IMR-90 (cell line): ENCODE data around the gene CCNYL1. TPM values are rescaled to one million over a fixed set of nuclear protein-coding genes. Genes with fewer than 3 reads are reported as not detected.

Experiments
- ATAC-seq: fragments of 200-7000 bp; cut with Tn5 transposase; 2 replicates; pipeline ENCODE4 v1.9.1; 2020; ENCODE audit warnings: low read depth, mild to moderate bottlenecking, moderate library complexity
- BruUV-seq: library from RNA; stranded (reverse); fragments of 400-500 nt; replicated peaks from 2 replicates; lab custom pipeline; 2021; lab: Mats Ljungman, UMichigan
- CTCF ChIA-PET: fragments of 300-600 bp; formaldehyde crosslinking; extraction: SDS; loops from one replicate; lab custom pipeline; 2021; ENCODE audit warnings: antibody characterized with exemption; lab: Yijun Ruan, JAX
- POLR2A ChIA-PET: fragments of 300-600 bp; sonication (Branson Sonifier 250); formaldehyde crosslinking; loops from one replicate; lab custom pipeline; 2022; ENCODE audit warnings: antibody characterized with exemption; ENCODE audit not compliant: unreplicated experiment; lab: Charles Lee
- DNase-seq: peaks from one replicate; pipeline ENCODE4 v3.0.0; 2013
- H2AFZ ChIP-seq: replicated peaks from 2 replicates; pipeline ENCODE3; 2013; ENCODE audit warnings: low read length, mild to moderate bottlenecking; ENCODE audit not compliant: poor library complexity
- H2AK5ac ChIP-seq: 2 replicates; pipeline ENCODE4 v1.6.1; 2013; ENCODE audit warnings: low read depth, low read length, inconsistent platforms
- H2AK9ac ChIP-seq: replicated peaks from 2 replicates; pipeline ENCODE3; 2013; ENCODE audit warnings: mild to moderate bottlenecking, low read depth, low read length, moderate library complexity; ENCODE audit not compliant: poor library complexity
- H2BK120ac ChIP-seq: 2 replicates; pipeline ENCODE4 v1.6.1; 2013; ENCODE audit warnings: low read depth, low read length, inconsistent platforms
- H2BK15ac ChIP-seq: 3 replicates; pipeline ENCODE4 v1.6.1; 2013; ENCODE audit warnings: low read depth, low read length, inconsistent platforms
- H2BK20ac ChIP-seq: 2 replicates; pipeline ENCODE4 v1.6.1; 2013; ENCODE audit warnings: low read depth, mild to moderate bottlenecking, inconsistent platforms, low read length, moderate library complexity
- H2BK5ac ChIP-seq: 2 replicates; pipeline ENCODE4 v1.6.1; 2013; ENCODE audit warnings: mild to moderate bottlenecking, low read depth, low read length, inconsistent platforms; ENCODE audit not compliant: poor library complexity, severe bottlenecking
- H3K14ac ChIP-seq: replicated peaks from 2 replicates; pipeline ENCODE4 v1.6.1; 2013; ENCODE audit warnings: low read depth, low read length, inconsistent platforms
- H3K18ac ChIP-seq: 2 replicates; pipeline ENCODE4 v1.6.1; 2013; ENCODE audit warnings: low read depth, low read length, control low read depth
- H3K23ac ChIP-seq: 2 replicates; pipeline ENCODE4 v1.6.1; 2013; ENCODE audit warnings: low read depth, low read length, inconsistent platforms
- H3K27ac ChIP-seq: 2 replicates; pipeline ENCODE4 v1.5.1; 2013; ENCODE audit warnings: mild to moderate bottlenecking, control low read depth, low read length; ENCODE audit not compliant: insufficient read depth
- H3K27me3 ChIP-seq: 2 replicates; pipeline ENCODE4 v1.6.1; 2013; ENCODE audit warnings: low read length; ENCODE audit not compliant: control insufficient read depth, insufficient read depth
- H3K36me3 ChIP-seq: 2 replicates; pipeline ENCODE4 v1.6.1; 2013; ENCODE audit warnings: low read length, mixed read lengths; ENCODE audit not compliant: control insufficient read depth, insufficient read depth
- H3K4ac ChIP-seq: 2 replicates; pipeline ENCODE4 v1.6.1; 2013; ENCODE audit warnings: low read depth, low read length, inconsistent platforms
- H3K4me1 ChIP-seq: 2 replicates; pipeline ENCODE4 v1.6.1; 2013; ENCODE audit warnings: low read length, mixed read lengths; ENCODE audit not compliant: control insufficient read depth, insufficient read depth
- H3K4me2 ChIP-seq: 2 replicates; pipeline ENCODE4 v1.6.1; 2013; ENCODE audit warnings: low read depth, mild to moderate bottlenecking, control low read depth, low read length, moderate library complexity
- H3K4me3 ChIP-seq: 2 replicates; pipeline ENCODE4 v1.5.1; 2013; ENCODE audit warnings: low read depth, mild to moderate bottlenecking, control low read depth, low read length, moderate library complexity; ENCODE audit not compliant: insufficient read depth
- H3K56ac ChIP-seq: 2 replicates; pipeline ENCODE4 v1.6.1; 2013; ENCODE audit warnings: low read length, inconsistent platforms; ENCODE audit not compliant: insufficient read depth; ENCODE audit errors: extremely low read depth
- H3K79me1 ChIP-seq, 2 experiments: 2 replicates each; pipeline ENCODE4 v1.6.1; 2013; ENCODE audit warnings: low read length in 2 of 2, inconsistent platforms in 1 of 2, low read depth in 1 of 2
- H3K9ac ChIP-seq: 2 replicates; pipeline ENCODE4 v1.6.1; 2013; ENCODE audit warnings: low read depth, low read length, control low read depth
- H3K9me1 ChIP-seq: 2 replicates; pipeline ENCODE4 v1.6.1; 2013; ENCODE audit warnings: low read length, inconsistent platforms; ENCODE audit not compliant: insufficient read depth
- H3K9me3 ChIP-seq: 2 replicates; pipeline ENCODE4 v1.6.1; 2013; ENCODE audit warnings: low read length; ENCODE audit not compliant: control insufficient read depth, insufficient read depth
- H4K20me1 ChIP-seq: 2 replicates; pipeline ENCODE4 v1.6.1; 2013; ENCODE audit warnings: low read length, inconsistent platforms; ENCODE audit not compliant: insufficient read depth
- H4K5ac ChIP-seq: 2 replicates; pipeline ENCODE4 v1.6.1; 2013; ENCODE audit warnings: mild to moderate bottlenecking, low read depth, low read length, control low read depth
- H4K8ac ChIP-seq, 2 experiments: 2 replicates each; pipeline ENCODE4 v1.6.1; 2013; ENCODE audit warnings: low read depth in 2 of 2, low read length in 2 of 2, control low read depth in 1 of 2, inconsistent platforms in 1 of 2
- H4K91ac ChIP-seq: 2 replicates; pipeline ENCODE4 v1.6.1; 2013; ENCODE audit warnings: low read depth, low read length, inconsistent platforms; ENCODE audit not compliant: insufficient read depth
- MAZ ChIP-seq: IDR thresholded peaks from 2 replicates; pipeline ENCODE4 v1.6.1; 2012; ENCODE audit warnings: low read depth, mild to moderate bottlenecking, low read length, improper control_type of control experiment, moderate library complexity, borderline replicate concordance
- NFE2L2 ChIP-seq: fragments of 150-350 bp; IDR thresholded peaks from 2 replicates; pipeline ENCODE4 v1.6.1; 2016; ENCODE audit warnings: low read depth, mild to moderate bottlenecking, low read length
- POLR2A ChIP-seq: IDR thresholded peaks from 2 replicates; pipeline ENCODE4 v1.6.1; 2012; ENCODE audit warnings: mild to moderate bottlenecking, low read depth, low read length
- RAD21 ChIP-seq: IDR thresholded peaks from 2 replicates; pipeline ENCODE4 v1.6.1; 2012; ENCODE audit warnings: low read length, improper control_type of control experiment
- WGBS, 2 experiments: methylation state at CpG; one replicate each; pipeline versions ENCODE4 v1.1.5 to v1.1.7; 2013; ENCODE audit warnings: missing lambda C conversion rate in 2 of 2; ENCODE audit not compliant: insufficient read length in 1 of 2; ENCODE audit errors: extremely low coverage in 2 of 2; 5-methylcytosine and 5-hydroxymethylcytosine counted together
- dilution Hi-C: fragments of 300-500 bp; cut with HindIII; formaldehyde crosslinking; loops from one replicate; pipeline ENCODE4 v1.14.3; 2018; ENCODE audit warnings: low sequenced_read_pairs; ENCODE audit not compliant: unreplicated experiment
- in situ Hi-C: fragments of 300-500 bp; cut with MboI; formaldehyde crosslinking; loops from 3 replicates; pipeline ENCODE4 v1.14.3; 2019; ENCODE audit warnings: low sequenced_read_pairs, inconsistent platforms, mixed read lengths
- intact Hi-C: fragments of 100-400 bp; cut with micrococcal nuclease; formaldehyde crosslinking; loops from 2 replicates; pipeline ENCODE4 v1.10.0; 2022
- polyA plus RNA-seq, 3 experiments: library from polyadenylated mRNA; depleted of rRNA; stranded (reverse); fragments of >200 nt; gene quantifications; 2 replicates each; pipeline ENCODE4 v1.2.3, GENCODE V29; 2012; ENCODE audit warnings: low replicate concordance in 1 of 3
- total RNA-seq: library from RNA; depleted of rRNA; stranded (reverse); fragments of >200 nt; gene quantifications from 2 replicates; pipeline ENCODE4 v1.2.3, GENCODE V29; 2012

CCNYL1 gene
- total and polyA plus RNA-seq, 2 of the 4 experiments (the other 2 are of a cell fraction): 5.4 to 7.3 TPM

GRCh38 chr2:207718521-207718920 is 7.1 kb downstream of the CCNYL1 start:
- H3K27ac ChIP-seq: no peak overlapping the region
- H2BK15ac ChIP-seq: no peak overlapping the region
- H3K4me3 ChIP-seq: no peak overlapping the region
- no peak overlapping the region for H2AFZ ChIP-seq
- no peaks in the 10 kb centered on the region for H3K27me3 ChIP-seq
- CTCF ChIA-PET: interaction anchor here (0.9 kb wide), 1 partner anchor 313 kb away, joined by 3 read pairs; no protein-coding TSS in a partner anchor
- ATAC-seq (no peak), DNase-seq (no peak)
- H4K8ac ChIP-seq: no peak overlapping the region
- no TSS peak for BruUV-seq
- no peak overlapping the region for H2AK9ac ChIP-seq
- no peak overlapping the region for H3K9ac ChIP-seq
- H3K36me3 ChIP-seq: no peaks in the 10 kb centered on the region
- POLR2A ChIA-PET: interaction anchor here (0.5 kb wide), 1 partner anchor 41 kb away, joined by 3 read pairs; no protein-coding TSS in a partner anchor
- no peaks in the 10 kb centered on the region; the same call in 1 of the 2 replicates for H3K4me1 ChIP-seq
- H3K14ac ChIP-seq: no peak overlapping the region
- TF ChIP-seq POLR2A (no peak), MAZ (no peak), NFE2L2 (no peak), RAD21 (no peak)
- H4K5ac ChIP-seq: no peak overlapping the region
- 0 out of 2 replicates have a peak, but pooled peaks cover 3% of the 10 kb centered on the region for H4K20me1 ChIP-seq
- no peak overlapping the region for H3K4me2 ChIP-seq
- intact Hi-C loops (no loop called here), dilution Hi-C loops (no loop called here), in situ Hi-C loops (loop anchor here (25.0 kb wide), 1 partner anchor 556 kb away; the partner anchor contains the start of gene KLF7)
- H3K56ac ChIP-seq: no peak overlapping the region
- peaks cover 10% of the 10 kb centered on the region for H3K9me1 ChIP-seq
- H2BK5ac ChIP-seq: no peak overlapping the region
- H3K23ac ChIP-seq: no peak overlapping the region
- H3K9me3 ChIP-seq: no peaks in the 10 kb centered on the region
- peaks cover 22 to 41% of the 10 kb centered on the region in 2 experiments for H3K79me1 ChIP-seq
- no peak overlapping the region for H2BK20ac ChIP-seq
- no peak overlapping the region for H2AK5ac ChIP-seq
- H2BK120ac ChIP-seq: no peak overlapping the region
- WGBS, 2 experiments: no CpG with 5 or more reads among the region's 3 CpGs
- no peak overlapping the region for H4K91ac ChIP-seq
- no peak overlapping the region for H3K4ac ChIP-seq
- H3K18ac ChIP-seq: no peak overlapping the region
